Measurements from ENCODE around the gene ABCA7.

DNA sequence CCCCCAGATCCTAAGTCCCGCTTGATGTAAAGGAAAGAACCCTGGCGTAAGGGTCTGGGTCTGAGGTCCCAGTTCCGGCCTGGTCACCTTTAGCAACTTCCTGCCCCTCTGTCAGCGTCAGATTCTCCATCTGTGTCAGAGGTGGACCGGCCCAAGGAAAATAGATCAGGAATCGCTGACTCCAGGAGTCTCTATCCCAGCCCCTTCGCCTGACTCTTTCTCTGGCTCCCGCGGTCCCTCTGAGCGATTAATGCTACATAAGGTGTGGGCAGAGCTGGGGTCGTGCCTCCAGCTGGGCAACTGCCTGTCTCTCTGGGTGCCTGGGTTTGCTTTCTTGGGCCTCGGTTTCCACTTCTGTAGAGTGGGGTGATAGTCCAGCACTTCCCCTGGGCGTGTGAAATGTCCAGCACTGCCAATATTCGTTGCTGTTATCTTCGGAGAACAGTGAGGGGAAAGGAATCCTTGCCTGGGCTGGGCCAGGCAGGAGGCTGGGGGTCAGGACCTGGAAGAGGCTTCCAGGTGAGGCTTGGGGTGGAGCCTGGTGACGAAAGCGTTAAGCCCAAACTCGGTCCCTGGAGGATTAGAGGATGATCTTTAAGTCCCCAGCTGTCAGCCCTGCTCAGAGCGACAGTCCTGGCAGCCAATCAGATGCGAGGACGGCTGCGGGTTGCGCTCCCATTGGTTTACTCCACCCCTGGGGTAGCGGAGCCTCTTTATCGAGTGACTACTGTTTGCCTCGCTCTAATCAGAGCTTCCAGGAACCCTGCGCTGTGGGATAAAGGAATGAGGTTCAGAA is 767 bp downstream of the ABCA7 start:
- TF ChIP-seq, protein P1, sequence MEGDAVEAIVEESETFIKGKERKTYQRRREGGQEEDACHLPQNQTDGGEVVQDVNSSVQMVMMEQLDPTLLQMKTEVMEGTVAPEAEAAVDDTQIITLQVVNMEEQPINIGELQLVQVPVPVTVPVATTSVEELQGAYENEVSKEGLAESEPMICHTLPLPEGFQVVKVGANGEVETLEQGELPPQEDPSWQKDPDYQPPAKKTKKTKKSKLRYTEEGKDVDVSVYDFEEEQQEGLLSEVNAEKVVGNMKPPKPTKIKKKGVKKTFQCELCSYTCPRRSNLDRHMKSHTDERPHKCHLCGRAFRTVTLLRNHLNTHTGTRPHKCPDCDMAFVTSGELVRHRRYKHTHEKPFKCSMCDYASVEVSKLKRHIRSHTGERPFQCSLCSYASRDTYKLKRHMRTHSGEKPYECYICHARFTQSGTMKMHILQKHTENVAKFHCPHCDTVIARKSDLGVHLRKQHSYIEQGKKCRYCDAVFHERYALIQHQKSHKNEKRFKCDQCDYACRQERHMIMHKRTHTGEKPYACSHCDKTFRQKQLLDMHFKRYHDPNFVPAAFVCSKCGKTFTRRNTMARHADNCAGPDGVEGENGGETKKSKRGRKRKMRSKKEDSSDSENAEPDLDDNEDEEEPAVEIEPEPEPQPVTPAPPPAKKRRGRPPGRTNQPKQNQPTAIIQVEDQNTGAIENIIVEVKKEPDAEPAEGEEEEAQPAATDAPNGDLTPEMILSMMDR (IDR thresholded peaks at IDR 0.05): no peak
- TF ChIP-seq POLR2A (IDR thresholded peaks at IDR 0.05): no peak
